Liver (tissue), 9 donors: ENCODE results near the gene NAA80. TPM values are rescaled to one million over a fixed set of nuclear protein-coding genes. Genes with fewer than 3 reads are reported as not detected.
A peak's percentile ranks its signal among the peaks of the same experiment; 100 is the strongest.

Source experiments
- DNase-seq: peaks from one replicate; pipeline ENCODE4 v3.0.0-alpha.2; 2017; ENCODE audit warnings: low spot score
- H3K27ac ChIP-seq, 2 donors: one replicate each; pipeline ENCODE4 v1.7.0; 2013; ENCODE audit warnings: inconsistent platforms in 2 of 2, low read length in 2 of 2, control low read depth in 1 of 2, low read depth in 1 of 2, mild to moderate bottlenecking in 1 of 2
- H3K27me3 ChIP-seq, 4 donors: one replicate each; pipeline versions ENCODE4 v1.6.1 to v1.7.0; 2013; ENCODE audit warnings: low read length in 3 of 4, inconsistent platforms in 1 of 4, mild to moderate bottlenecking in 1 of 4, moderate library complexity in 1 of 4; ENCODE audit not compliant: control insufficient read depth in 4 of 4, insufficient read depth in 4 of 4
- H3K36me3 ChIP-seq, 4 donors: one replicate each; pipeline versions ENCODE4 v1.6.1 to v1.7.0; 2013; ENCODE audit warnings: low read length in 3 of 4, mild to moderate bottlenecking in 3 of 4, low read depth in 1 of 4, moderate library complexity in 1 of 4; ENCODE audit not compliant: control insufficient read depth in 4 of 4, insufficient read depth in 3 of 4
- H3K4me1 ChIP-seq, 4 donors: one replicate each; pipeline versions ENCODE4 v1.6.1 to v1.7.0; 2013; ENCODE audit warnings: low read length in 3 of 4, mild to moderate bottlenecking in 3 of 4, moderate library complexity in 1 of 4; ENCODE audit not compliant: control insufficient read depth in 4 of 4, insufficient read depth in 4 of 4
- H3K4me3 ChIP-seq, 3 donors: one replicate each; pipeline versions ENCODE4 v1.6.1 to v1.7.0; 2013; ENCODE audit warnings: low read length in 3 of 3, control low read depth in 1 of 3, low read depth in 1 of 3, mild to moderate bottlenecking in 1 of 3
- H3K9ac ChIP-seq, 2 donors: one replicate each; pipeline ENCODE4 v1.7.0; 2013; ENCODE audit warnings: low read length in 2 of 2, mild to moderate bottlenecking in 2 of 2, moderate library complexity in 2 of 2, control low read depth in 1 of 2, low read depth in 1 of 2
- H3K9me3 ChIP-seq, 4 donors: one replicate each; pipeline versions ENCODE4 v1.6.1 to v1.7.0; 2013; ENCODE audit warnings: low read length in 3 of 4; ENCODE audit not compliant: control insufficient read depth in 4 of 4
- CTCF ChIP-seq: fragments of 150-350 bp; IDR thresholded peaks from 2 replicates; pipeline ENCODE4 v1.5.1; 2017; ENCODE audit warnings: improper control_type of control experiment, low read depth, low read length; ENCODE audit not compliant: missing input control
- EGR1 ChIP-seq, 2 donors: IDR thresholded peaks; 2 replicates each; pipeline ENCODE4 v1.6.1; 2016 to 2018; ENCODE audit warnings: antibody characterized with exemption in 2 of 2, low read depth in 2 of 2
- FOXA1 ChIP-seq: IDR thresholded peaks from 2 replicates; pipeline ENCODE4 v1.6.1; 2016; ENCODE audit warnings: antibody characterized with exemption
- FOXA2 ChIP-seq: IDR thresholded peaks from 2 replicates; pipeline ENCODE4 v1.6.1; 2016; ENCODE audit warnings: antibody characterized with exemption
- GABPA ChIP-seq, 2 donors: IDR thresholded peaks in 1 of 2; conservative IDR thresholded peaks in 1 of 2; 2 replicates each; pipeline ENCODE4 v1.6.1; 2016; ENCODE audit warnings: antibody characterized with exemption in 2 of 2, mild to moderate bottlenecking in 1 of 2, moderate library complexity in 1 of 2
- HNF4A ChIP-seq, 2 donors: conservative IDR thresholded peaks; 2 replicates each; pipeline ENCODE4 v1.6.1; 2016; ENCODE audit warnings: antibody characterized with exemption in 2 of 2, mild to moderate bottlenecking in 2 of 2
- HNF4G ChIP-seq: IDR thresholded peaks from 2 replicates; pipeline ENCODE4 v1.6.1; 2016; ENCODE audit warnings: antibody characterized with exemption
- JUND ChIP-seq, 2 donors: IDR thresholded peaks; 2 replicates each; pipeline ENCODE4 v1.6.1; 2016; ENCODE audit warnings: antibody characterized with exemption in 2 of 2
- NR2F2 ChIP-seq: IDR thresholded peaks from 2 replicates; pipeline ENCODE4 v1.6.1; 2016; ENCODE audit warnings: antibody characterized with exemption
- RAD21 ChIP-seq, 2 donors: IDR thresholded peaks; 2 replicates each; pipeline ENCODE4 v1.6.1; 2016; ENCODE audit warnings: antibody characterized with exemption in 2 of 2, mild to moderate bottlenecking in 2 of 2
- RXRA ChIP-seq, 2 donors: IDR thresholded peaks; 2 replicates each; pipeline ENCODE4 v1.6.1; 2017 to 2018; ENCODE audit warnings: antibody characterized with exemption in 2 of 2, mild to moderate bottlenecking in 1 of 2
- SP1 ChIP-seq: IDR thresholded peaks from 2 replicates; pipeline ENCODE4 v1.6.1; 2018; ENCODE audit warnings: antibody characterized with exemption, mild to moderate bottlenecking
- TAF1 ChIP-seq: conservative IDR thresholded peaks from 2 replicates; pipeline ENCODE4 v1.6.1; 2016; ENCODE audit warnings: antibody characterized with exemption, mild to moderate bottlenecking
- YY1 ChIP-seq: IDR thresholded peaks from 2 replicates; pipeline ENCODE4 v1.6.1; 2016; ENCODE audit warnings: antibody characterized with exemption, mild to moderate bottlenecking
- WGBS: extraction: QIAGEN DNeasy Blood & Tissue Kit; methylation state at CpG from one replicate; pipeline ENCODE4 v1.1.7; 2013; 5-methylcytosine and 5-hydroxymethylcytosine counted together
- polyA plus RNA-seq, 2 donors: library from polyadenylated mRNA; stranded (reverse) in 1 of 2; unstranded in 1 of 2; fragments of 200-250 nt in 1 of 2; fragments of >200 nt in 1 of 2; fragmentation: Nextera tagmentation in 1 of 2; extraction: Ambion mirVana in 1 of 2; gene quantifications; one replicate each; pipeline versions ENCODE4 v1.2.1 to v1.2.3, GENCODE V29; 2013 to 2015
- total RNA-seq, 2 donors: library from RNA; depleted of rRNA; stranded (reverse); fragments of >200 nt; gene quantifications; one replicate each; pipeline ENCODE4 v1.2.3, GENCODE V29; 2014
- TF ChIP-seq, protein P1 (sequence below): IDR thresholded peaks from 2 replicates; pipeline ENCODE4 v1.6.1; 2016; ENCODE audit warnings: antibody characterized with exemption
- TF ChIP-seq, protein P2 (sequence below): IDR thresholded peaks from 2 replicates; pipeline ENCODE4 v1.6.1; 2016; ENCODE audit warnings: antibody characterized with exemption
- donor health status: healthy.
- donor health status: healthy.
- donor health status: healthy.
- donor health status: healthy.
- donor health status: healthy.

NAA80 gene
- total and polyA plus RNA-seq, 4 donors, result 1.6 to 5.5 (median 2.0) TPM

DNA sequence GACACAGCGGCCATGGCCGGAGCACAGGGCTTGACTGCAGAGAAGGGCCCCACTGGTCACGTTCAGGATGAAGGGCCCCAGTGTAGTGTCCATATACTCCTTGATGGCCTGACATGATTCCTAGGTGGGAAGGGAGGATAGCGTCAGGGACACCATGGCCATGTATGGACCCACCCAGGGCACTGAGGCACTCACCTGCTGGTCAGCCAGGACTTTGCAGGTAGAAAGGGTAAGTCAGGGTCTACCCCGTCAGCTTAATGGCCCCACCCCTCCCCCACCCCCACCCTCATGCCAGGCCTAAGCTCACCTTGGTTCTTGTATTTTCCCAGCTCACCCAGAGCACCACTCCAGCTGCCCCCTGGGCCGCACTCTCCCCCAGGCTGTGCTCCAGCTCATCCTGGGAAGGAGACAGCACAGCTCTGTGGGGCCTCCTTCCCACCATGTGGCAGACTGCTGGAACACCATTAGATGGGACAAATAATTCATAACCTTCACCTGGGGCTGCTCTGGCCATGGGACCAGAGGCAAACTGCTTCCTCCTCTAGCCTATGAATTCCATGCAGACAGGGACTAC, 1.6 kb upstream of the NAA80 start:
- Histone ChIP-seq H3K4me1 (peaks cover 12 to 49% (median 31%) of the 10 kb centered on the region in 4 donors), H3K9ac (peak overlapping the region in 1 of 2 donors; percentile 7), H3K27me3 (no peaks in the 10 kb centered on the region), H3K27ac (peak overlapping the region; percentile 84 to 95), H3K4me3 (peak overlapping the region in 1 of 3 donors; percentile 2), H3K9me3 (no peaks in the 10 kb centered on the region), H3K36me3 (peaks cover 0 to 3% (median 0%) of the 10 kb centered on the region in 4 donors)
- peak; percentile 33 for DNase-seq
- 83% methylated on average over 6 of the region's 6 CpGs for WGBS
- TF ChIP-seq, protein P1, sequence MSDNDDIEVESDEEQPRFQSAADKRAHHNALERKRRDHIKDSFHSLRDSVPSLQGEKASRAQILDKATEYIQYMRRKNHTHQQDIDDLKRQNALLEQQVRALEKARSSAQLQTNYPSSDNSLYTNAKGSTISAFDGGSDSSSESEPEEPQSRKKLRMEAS, result peak; percentile 2
- TF ChIP-seq FOXA2, result no peak

DNA sequence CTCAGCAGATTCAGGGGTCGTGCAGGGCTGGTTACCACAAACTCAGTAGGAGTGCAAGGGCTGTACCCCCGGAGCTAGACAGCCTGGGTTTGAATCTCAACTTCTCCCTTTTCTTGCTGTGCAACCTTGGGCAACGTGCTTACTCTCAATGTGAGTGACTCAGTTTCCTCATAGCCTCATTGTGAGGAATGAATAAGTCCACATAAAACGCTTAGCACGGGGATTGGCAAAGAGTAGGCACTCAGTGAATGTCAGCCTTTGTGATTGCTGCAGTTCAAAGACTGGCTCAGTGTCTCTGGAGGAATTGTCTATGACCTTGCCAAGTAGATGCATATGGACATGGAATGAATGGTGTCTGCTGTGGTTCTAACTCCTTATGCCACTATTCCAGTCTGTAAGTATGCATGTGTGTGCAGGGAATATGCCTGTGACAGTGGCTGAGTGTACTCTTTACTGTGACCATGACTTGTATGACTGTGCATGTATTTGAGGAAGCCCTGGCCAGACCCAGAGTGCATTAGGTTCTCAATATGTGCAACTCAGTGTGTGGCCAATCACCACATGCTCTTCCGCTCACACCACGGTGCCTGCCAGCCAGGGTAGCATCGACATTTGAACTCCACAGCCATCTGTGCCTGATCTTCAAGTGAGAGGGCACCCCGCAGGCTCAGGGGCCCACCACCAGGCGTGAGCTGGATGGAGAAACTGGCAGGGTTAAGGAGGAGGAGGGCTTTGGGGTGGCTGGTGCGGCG, 900 bp upstream of the NAA80 start:
- Histone ChIP-seq H3K4me3 (peak overlapping the region in 2 of 3 donors; percentile 1 to 10), H3K4me1 (peaks cover 12 to 49% (median 31%) of the 10 kb centered on the region in 4 donors), H3K27me3 (no peaks in the 10 kb centered on the region), H3K27ac (peak overlapping the region; percentile 84 to 95), H3K9ac (peak overlapping the region; percentile 24 to 85), H3K36me3 (peaks cover 0 to 3% (median 0%) of the 10 kb centered on the region in 4 donors), H3K9me3 (no peaks in the 10 kb centered on the region)
- TF ChIP-seq, protein P2, sequence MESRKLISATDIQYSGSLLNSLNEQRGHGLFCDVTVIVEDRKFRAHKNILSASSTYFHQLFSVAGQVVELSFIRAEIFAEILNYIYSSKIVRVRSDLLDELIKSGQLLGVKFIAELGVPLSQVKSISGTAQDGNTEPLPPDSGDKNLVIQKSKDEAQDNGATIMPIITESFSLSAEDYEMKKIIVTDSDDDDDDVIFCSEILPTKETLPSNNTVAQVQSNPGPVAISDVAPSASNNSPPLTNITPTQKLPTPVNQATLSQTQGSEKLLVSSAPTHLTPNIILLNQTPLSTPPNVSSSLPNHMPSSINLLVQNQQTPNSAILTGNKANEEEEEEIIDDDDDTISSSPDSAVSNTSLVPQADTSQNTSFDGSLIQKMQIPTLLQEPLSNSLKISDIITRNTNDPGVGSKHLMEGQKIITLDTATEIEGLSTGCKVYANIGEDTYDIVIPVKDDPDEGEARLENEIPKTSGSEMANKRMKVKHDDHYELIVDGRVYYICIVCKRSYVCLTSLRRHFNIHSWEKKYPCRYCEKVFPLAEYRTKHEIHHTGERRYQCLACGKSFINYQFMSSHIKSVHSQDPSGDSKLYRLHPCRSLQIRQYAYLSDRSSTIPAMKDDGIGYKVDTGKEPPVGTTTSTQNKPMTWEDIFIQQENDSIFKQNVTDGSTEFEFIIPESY, result peak; percentile 28
- TF ChIP-seq GABPA (IDR thresholded peaks at IDR 0.05 in 1 of 2, conservative IDR thresholded peaks at IDR 0.05 in 1 of 2) (no peak), FOXA1 (no peak), YY1 (no peak)
- TF ChIP-seq, protein P1, result peak; percentile 53
- WGBS, result 40% methylated on average over 12 of the region's 12 CpGs
- peak; percentile 35 for DNase-seq

- 1% methylated on average over 12 of the region's 12 CpGs for WGBS
- H3K4me3 ChIP-seq, result peak overlapping the region in 2 of 3 donors; percentile 1 to 10
- peaks cover 12 to 49% (median 31%) of the 10 kb centered on the region in 4 donors for H3K4me1 ChIP-seq
- no peaks in the 10 kb centered on the region for H3K27me3 ChIP-seq
- H3K9me3 ChIP-seq, result no peaks in the 10 kb centered on the region
- H3K27ac ChIP-seq, result peak overlapping the region; percentile 84 to 95
- DNase-seq, result no peak
- H3K9ac ChIP-seq, result peak overlapping the region; percentile 24 to 85
- H3K36me3 ChIP-seq, result peaks cover 0 to 3% (median 0%) of the 10 kb centered on the region in 4 donors
- TF ChIP-seq YY1, result peak; percentile 61
- peak; percentile 89 for TF ChIP-seq FOXA1
- TF ChIP-seq RXRA (IDR thresholded peaks at IDR 0.05), result peak; percentile 38 to 71
- no peak for TF ChIP-seq TAF1
- TF ChIP-seq EGR1 (IDR thresholded peaks at IDR 0.05; ENCODE audit: low read depth in 2 of 2), result peak in 1 of 2 donors; percentile 12
- TF ChIP-seq, protein P1, result peak; percentile 89
- TF ChIP-seq GABPA (IDR thresholded peaks at IDR 0.05 in 1 of 2, conservative IDR thresholded peaks at IDR 0.05 in 1 of 2), result peak in 1 of 2 donors; percentile 82
- no peak for TF ChIP-seq CTCF
- TF ChIP-seq HNF4A (conservative IDR thresholded peaks at IDR 0.05), result peak; percentile 82 to 84
- TF ChIP-seq RAD21 (IDR thresholded peaks at IDR 0.05), result peak in 1 of 2 donors; percentile 51
- TF ChIP-seq, protein P2, result peak; percentile 88
- peak; percentile 74 for TF ChIP-seq NR2F2
- peak; percentile 79 to 90 for TF ChIP-seq JUND (IDR thresholded peaks at IDR 0.05)
- TF ChIP-seq HNF4G, result peak; percentile 60
- TF ChIP-seq SP1, result peak; percentile 94
These were observed 378 bp upstream of the NAA80 start for GRCh38 chr3:50299638-50299928.
